ENCODE data around the gene LAMP2.

DNA sequence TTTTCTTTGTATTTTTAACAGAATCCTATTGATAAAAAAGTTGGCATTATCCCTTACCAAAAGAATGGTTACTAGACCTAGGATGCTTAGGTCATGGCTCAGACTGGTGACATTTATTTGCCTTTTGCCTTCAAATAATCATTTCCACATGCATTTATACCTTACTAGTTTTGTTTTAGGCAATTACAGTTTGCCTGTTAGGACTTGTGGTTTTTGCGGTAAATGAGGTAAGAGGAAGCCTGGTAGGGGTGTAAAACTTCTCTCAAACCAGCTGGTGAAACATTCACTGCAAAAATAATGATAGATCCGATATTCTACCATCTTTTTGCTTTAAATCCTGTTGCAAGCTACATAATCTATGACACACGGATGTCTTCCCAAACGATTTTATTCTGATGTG lies 12.1 kb downstream of the LAMP2 start:
- TF ChIP-seq, protein P1, sequence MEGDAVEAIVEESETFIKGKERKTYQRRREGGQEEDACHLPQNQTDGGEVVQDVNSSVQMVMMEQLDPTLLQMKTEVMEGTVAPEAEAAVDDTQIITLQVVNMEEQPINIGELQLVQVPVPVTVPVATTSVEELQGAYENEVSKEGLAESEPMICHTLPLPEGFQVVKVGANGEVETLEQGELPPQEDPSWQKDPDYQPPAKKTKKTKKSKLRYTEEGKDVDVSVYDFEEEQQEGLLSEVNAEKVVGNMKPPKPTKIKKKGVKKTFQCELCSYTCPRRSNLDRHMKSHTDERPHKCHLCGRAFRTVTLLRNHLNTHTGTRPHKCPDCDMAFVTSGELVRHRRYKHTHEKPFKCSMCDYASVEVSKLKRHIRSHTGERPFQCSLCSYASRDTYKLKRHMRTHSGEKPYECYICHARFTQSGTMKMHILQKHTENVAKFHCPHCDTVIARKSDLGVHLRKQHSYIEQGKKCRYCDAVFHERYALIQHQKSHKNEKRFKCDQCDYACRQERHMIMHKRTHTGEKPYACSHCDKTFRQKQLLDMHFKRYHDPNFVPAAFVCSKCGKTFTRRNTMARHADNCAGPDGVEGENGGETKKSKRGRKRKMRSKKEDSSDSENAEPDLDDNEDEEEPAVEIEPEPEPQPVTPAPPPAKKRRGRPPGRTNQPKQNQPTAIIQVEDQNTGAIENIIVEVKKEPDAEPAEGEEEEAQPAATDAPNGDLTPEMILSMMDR (IDR thresholded peaks at IDR 0.05 in 4 of 5, conservative IDR thresholded peaks at IDR 0.05 in 1 of 5), result no peak
- TF ChIP-seq POLR2A (IDR thresholded peaks at IDR 0.05), result no peak
